ENCODE measurements around the gene AHI1.

The AHI1 gene

GRCh38 chr6:135497412-135498184 lies at the start of gene AHI1:
TSS of gene AHI1 (minus strand) at chr6:135497740. CDS start at chr6:135492237, 5,503 bp downstream.
- peak; percentile 83 for DNase-seq

- DNase-seq = no peak
Observed at GRCh38 chr6:135546680-135547418, 49.3 kb upstream of the AHI1 start.

DNA sequence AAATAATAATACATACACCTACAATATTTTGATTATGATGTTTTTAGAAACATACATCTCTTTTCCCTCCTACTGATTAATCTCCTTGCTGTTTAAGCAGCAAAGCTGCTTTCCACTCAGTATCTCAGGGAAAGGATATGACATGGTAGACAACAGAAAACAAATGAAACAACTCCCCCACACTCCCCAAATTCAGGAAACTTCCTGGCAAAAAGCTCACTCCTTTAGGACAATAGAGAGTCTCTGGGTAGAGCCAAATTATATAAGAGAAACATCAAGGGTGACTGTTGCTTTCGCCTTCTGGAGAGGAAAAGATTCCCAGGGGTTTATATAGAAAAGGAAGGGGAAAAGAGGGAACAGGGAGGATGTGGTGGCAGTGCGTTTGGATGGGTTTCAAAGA lies 48.7 kb upstream of the AHI1 start:
- DNase-seq = no peak

GRCh38 chr6:135540207-135540840 lies 42.8 kb upstream of the AHI1 start:
- DNase-seq = no peak

DNA sequence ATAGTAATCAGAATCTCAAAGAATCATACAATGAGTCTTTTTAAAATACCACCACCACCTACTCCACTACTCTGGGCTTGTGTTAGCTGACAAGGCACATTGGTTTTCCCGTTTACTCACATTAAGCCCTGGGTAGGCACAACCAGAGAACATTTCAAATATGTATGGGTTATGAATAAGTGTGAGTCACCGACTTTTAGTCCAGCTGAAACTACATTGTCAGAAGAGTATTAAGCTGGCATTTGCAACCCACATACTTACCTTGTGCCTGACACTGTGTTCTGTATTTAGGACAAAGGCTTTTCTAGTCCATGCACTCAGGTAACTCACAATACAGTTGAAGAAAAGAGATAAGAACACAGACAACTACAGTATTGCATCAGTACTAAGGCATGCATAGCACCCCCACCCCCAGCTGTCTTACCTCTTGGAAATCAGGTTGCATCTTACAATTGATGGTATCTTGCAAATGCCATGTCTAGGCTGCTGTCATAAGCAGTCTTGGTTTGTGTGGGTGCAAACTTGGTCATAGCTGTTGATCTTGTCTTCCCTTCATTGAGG lies 40.3 kb upstream of the AHI1 start:
- DNase-seq = no peak

DNA sequence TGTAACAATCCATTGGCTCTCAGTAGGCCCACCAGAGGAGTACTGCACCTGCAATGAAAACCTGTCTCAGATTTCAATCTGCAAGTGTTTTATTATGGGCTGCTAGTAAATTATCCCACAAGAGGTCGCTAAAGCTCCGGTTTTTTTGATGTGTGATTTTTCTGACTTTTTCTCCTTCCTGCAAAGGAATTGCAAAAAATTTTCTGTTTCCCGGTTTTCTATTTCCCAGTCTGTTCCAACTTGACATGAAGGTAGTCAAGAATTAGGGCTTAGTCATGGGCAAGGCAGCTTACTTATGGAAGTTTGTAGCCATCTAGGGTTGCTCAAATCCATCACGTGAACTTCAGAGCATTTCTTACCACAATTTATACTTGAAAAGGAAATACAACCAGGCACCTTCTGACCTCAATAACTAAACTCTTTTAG lies 38.5 kb upstream of the AHI1 start:
- peak; percentile 10 for DNase-seq

DNA sequence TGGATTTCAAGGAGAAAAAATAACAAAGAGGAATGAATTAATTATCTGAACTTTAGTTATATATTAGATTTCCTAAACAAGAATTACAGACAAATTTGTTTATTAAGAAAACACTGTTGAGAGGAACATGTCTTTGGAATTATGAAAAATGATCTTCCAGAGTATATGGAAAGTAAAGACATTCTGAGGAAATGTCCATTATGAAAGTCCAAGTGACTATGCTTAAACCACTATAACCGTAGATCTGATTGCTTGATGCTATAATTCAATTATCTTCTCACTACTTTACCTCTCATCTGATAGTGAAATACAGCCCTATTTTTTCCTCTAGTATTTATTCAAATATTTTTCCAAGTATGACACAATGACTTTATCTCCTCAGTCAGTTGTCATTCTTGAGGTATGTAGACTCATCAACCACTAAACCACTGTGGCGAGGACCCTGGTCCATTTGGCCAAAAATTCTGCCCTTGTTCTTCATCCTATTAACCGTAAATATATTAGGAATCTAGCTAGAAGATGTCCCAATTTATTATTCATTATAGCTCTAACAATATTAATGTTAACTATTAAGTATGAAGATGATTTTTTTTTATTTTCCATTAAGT lies 37.3 kb upstream of the AHI1 start:
- no peak for DNase-seq

DNA sequence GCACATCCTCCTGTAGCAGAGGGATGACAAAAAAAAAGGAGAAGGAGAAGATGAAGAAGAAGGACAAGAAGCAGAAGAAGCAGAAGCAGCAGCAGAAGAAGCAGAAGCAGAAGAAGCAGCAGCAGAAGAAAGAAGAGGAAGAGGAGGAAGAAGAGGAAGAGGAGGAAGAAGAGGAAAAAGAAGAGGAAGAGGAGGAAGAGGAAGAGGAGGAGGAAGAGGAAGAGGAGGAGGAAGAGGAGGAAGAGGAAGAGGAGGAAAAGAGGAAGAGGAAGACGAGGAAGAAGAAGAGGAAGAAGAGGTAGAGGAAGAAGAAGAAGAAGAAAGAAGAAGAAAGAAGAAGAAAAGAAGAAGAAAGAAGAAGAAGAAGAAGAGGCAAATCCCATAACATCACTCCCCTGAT lies 35.0 kb upstream of the AHI1 start:
- DNase-seq = no peak

DNA sequence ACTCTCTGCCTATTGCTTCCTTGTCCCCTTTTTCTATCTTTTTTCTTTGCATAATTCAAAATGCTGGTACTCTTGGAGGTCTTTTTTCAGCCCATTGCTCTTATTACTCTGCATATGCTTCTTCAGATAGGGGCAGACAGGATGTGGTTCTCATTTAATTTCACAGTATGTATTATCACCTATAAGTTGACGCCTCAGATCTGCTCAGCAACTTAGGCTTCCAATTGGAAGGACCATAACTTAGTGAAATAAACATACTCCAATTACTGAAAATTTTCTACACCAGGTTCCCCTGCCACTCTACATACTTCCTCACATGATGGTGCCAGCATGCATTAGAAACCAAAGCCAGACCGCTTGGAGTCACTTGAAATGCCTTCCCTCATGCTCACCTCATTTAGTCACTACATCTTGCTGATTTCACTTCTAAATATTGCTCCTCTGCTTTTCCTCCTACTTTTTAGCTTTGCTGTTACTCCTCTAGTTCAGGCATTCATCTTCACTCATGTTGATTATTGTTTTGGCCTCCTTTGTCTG lies 34.5 kb upstream of the AHI1 start:
- no peak for DNase-seq

DNA sequence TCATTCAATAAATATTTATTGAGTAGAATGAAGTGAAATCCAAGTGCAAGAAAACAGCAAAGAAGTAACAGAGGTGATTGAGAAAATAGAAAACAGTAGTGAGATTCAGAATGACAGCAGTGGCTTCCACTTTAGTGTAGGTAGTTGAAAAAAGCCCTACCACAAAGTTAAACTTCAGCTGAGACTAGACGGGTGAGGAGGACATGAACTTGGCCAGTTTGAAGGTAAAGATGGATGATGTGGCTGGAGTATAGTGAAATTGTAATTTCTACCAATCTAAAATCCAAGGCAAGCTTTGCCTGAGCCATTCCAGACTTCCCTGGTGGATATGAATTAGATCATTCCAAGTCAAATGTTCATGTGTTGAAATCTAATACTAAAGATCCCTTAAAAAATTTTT lies 32.6 kb upstream of the AHI1 start:
- no peak for DNase-seq

DNA sequence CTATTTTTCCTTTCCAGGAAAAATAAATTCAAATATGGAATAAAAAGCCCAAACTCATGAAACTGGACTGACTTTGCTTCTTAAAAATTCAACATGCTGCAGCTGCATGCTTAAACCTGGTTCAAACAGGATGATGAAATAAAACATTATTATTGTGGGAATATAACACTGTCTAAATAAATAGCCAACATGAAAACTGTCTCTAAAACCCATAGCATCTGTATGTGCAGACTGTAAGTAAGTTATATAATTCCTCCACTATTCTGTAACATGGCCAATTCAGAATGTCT lies 30.4 kb upstream of the AHI1 start:
- no peak for DNase-seq

GRCh38 chr6:135527116-135527959 lies 29.8 kb upstream of the AHI1 start:
- DNase-seq = no peak

GRCh38 chr6:135525594-135525993 lies 28.1 kb upstream of the AHI1 start:
- no peak for DNase-seq

- DNase-seq = no peak
Observed at GRCh38 chr6:135522965-135523692, 25.6 kb upstream of the AHI1 start.

- no peak for DNase-seq
Observed at GRCh38 chr6:135521431-135521830, 23.9 kb upstream of the AHI1 start.

DNA sequence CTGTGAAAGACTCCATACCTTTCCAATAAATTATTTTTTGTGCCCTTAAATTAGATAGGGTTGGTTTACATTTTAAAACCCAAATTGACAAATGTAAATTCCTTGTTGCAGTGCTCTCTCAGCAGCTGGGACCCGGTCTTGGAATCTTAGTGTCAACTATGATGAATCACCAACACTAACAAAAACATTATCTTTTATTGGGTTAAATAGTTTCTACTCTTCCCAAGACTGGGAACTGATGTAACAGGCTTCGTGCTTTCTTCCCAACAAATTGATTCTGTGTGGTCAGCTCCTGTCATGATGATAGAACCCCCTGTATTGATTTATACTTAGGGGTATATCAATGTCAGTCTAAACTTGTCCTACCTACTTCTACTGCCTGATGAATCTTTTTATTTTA lies 23.2 kb upstream of the AHI1 start:
- no peak for DNase-seq

DNA sequence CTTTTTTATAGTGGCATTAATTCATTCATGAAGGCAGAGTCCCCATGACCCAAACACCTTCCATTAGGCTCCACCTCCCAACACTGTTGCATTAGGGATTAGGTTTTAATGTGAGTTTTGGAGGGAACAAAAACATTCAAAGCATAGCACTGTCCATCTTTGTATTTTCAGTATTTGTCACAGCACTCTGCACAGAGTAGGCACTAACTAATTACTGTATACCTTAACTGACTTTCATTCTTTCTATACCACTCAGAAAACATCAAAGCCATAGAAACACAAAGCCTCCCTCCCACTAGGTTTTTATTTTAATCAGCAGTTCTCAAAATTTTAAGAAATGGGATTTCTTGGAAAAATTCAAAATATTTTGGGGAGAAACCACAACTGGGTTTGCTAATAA lies 21.8 kb upstream of the AHI1 start:
- DNase-seq = no peak

DNA sequence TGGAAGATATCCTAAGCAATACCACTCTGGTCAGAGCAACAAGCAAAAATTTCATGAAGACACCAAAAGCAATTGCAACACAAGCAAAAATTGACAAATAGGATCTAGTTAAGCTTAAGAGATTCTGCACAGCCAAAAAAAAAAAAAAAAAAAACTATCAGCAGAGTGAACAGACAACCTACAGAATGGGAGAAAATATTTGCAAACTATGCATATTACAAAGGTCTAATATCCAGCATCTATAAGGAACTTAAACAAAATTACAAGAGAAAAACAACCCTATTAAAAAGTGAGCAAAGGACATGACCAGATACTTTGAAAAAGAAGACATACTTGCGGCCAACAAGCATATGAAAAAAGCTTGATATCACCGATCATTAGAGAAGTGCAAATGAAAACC lies 20.0 kb upstream of the AHI1 start:
- DNase-seq = no peak

DNA sequence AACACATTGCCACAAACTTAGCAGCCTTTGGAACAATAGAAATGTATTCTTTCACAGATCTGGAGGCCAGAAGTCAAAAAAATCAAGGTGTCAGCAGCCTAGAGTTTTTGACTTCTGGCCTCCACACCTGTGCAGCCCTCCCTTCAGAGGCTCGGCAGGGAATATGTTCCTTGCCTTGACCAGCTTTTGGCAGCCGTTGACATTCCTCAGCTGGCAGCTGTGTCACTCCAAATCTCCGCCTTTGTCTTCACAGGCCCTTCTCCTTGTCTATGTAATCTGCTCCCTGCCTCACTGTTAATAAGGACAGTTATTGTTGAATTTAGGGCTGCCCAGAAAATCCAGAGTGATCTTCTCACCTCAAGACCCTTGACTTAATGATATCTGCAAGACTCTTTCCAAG lies 17.2 kb upstream of the AHI1 start:
- DNase-seq = no peak

GRCh38 chr6:135506270-135506997 lies 8.9 kb upstream of the AHI1 start:
- no peak for DNase-seq

DNA sequence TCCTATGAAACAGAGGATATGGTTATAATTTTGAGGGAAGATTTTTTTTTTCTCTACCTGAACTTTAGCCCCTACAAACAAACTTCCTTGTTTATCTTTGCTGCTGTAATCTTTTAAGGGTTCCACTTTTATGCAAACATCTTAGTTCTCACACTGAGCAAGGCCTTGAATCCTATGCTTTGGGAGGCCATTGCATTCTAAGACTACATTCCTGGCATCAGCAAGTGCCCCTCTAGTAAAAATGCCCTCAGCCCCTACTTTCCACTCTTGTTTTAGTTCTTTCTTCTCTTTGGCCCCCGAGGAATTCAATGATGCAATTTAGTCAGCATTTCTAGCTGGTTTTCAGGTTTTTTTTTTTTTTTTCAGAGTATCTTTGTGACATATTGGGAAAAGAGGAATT lies 8.1 kb upstream of the AHI1 start:
- no peak for DNase-seq

Data from GOT3 (cell line).